Activated naive CD4-positive, alpha-beta T cell treated with anti-CD3 and anti-CD28 coated beads, Interleukin-2, amount 50 U/mL, for 16 hours (primary cell): Measurements from ENCODE around the gene HOXC11.

Experiments
- DNase-seq: peaks from one replicate; pipeline ENCODE4 v3.0.0-alpha.2; 2020

Gene HOXC11

DNA sequence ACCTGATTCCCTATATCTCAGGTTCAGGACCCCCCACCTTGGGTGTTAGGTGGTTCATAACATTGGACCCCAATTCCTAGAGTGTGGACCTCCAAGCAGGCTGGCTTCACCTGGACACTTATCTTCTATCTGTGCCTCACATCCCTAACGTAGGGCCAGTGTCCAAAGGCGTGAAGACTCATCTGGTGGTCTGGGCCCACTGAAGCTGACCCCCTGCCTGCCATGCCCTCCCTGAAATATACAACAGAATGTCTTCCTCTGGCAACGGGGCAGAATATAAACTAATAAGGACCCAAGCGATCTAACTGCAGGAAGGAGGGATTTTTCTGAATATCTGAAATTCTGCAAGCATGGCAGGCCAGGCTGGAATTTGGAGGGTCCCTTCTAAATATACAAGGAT lies 28.7 kb upstream of the HOXC11 start:
- DNase-seq, result no peak

GRCh38 chr12:53944907-53945847 lies 27.7 kb upstream of the HOXC11 start:
- DNase-seq, result no peak

DNA sequence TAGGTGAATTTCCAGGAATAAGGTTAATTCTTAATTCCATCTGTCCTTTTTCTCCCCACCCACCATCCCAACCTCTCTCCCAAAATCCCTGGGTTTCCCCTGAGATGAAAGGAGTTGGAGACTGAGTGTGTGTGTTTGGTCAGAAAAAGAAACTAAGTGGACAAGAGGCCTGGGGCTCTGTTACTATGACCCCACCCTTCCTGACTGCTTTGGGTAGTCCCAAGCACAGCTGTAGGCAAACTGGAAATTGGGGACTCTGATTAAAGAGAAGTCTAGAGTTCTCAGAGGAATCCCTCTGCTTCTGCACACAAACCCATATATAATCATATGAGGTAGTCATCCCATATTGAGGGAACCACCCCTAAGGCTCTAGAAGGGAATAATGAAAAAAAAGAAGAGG lies 25.2 kb upstream of the HOXC11 start:
- DNase-seq, result no peak

DNA sequence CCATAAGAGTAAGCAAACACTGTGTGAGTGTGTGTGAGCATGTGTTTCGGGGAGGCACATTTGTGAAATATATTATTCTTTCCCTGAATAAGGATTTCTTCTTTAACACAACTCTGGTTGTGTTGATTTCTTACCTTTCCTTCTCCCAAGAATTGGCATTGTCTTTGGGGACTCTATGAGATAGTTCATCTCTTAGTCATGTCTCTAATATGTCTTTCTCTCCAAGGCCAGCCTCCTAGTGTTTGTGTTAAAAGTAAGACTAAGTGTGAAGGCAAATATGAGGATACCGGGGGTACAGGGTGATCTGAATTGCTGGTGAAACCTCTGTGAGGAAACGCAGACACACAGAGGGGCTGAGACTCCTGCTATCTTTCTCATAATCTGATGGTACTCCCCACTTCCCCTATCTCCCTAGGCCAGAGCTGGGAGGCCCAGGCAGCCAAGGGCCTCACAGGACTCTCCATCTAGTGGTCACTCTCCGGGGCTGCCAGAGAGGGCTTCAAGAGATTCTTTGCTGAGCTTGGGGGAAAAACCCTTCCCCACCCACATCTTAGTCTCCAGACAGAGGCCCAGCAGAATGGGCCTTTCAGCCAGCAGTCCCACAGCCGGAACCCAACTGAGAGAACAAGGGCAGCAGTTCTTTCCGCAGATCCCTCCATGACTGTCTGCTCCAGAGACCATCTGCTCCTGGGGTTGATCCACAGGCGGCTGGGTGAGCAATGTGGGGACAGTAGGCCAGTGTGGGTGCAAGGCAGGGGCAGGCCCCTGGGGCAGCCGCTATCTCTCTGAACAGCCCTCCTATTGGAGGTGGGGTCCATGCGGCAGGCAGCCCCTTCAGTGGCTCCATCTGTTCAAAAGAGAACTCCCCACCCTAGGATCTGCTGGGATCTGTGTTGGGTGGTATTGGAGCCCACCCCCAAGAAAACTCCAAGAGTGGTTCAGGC lies 24.0 kb upstream of the HOXC11 start:
- DNase-seq, result no peak

DNA sequence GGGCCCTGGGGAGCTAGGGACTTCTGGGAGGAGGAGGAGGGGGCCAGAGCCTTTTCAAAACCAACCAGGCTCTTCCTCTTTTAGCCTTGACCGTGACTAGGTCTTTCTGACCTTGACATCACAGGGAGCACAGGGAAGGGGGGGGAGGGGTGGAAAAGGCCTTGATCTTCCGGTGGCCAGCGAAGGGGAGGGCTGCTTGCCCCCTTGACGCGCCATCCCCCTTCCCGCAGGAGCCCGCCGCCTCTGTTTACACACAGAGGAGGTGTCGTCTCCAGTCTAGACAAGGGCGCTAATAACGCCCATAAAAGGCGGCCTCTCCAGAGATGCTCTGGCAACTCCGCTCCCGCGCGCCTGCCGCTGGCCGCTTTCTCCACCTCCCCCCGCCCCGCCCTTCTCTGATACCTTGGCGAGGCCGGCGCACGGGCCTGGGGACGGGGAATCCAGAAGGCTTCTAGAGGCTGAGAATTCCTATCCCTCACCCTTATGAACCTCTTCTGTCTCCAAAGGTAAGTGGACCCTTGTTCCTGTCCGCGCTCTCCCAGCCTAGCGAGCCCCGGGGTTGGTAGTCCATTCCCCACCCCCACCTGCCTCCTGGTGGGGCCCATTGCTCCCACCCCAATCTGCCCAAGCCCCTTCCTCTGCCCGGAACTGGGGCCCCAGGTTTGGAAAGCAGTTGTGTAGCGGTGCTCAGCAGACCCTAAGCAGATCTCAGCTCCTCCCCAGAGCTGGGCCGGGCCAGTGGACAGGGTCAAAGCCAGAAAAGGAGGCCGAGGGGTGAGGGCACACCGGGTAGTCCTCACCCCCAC lies 23.1 kb upstream of the HOXC11 start:
- DNase-seq, result no peak

GRCh38 chr12:53950437-53950773 lies 22.5 kb upstream of the HOXC11 start:
- no peak for DNase-seq

DNA sequence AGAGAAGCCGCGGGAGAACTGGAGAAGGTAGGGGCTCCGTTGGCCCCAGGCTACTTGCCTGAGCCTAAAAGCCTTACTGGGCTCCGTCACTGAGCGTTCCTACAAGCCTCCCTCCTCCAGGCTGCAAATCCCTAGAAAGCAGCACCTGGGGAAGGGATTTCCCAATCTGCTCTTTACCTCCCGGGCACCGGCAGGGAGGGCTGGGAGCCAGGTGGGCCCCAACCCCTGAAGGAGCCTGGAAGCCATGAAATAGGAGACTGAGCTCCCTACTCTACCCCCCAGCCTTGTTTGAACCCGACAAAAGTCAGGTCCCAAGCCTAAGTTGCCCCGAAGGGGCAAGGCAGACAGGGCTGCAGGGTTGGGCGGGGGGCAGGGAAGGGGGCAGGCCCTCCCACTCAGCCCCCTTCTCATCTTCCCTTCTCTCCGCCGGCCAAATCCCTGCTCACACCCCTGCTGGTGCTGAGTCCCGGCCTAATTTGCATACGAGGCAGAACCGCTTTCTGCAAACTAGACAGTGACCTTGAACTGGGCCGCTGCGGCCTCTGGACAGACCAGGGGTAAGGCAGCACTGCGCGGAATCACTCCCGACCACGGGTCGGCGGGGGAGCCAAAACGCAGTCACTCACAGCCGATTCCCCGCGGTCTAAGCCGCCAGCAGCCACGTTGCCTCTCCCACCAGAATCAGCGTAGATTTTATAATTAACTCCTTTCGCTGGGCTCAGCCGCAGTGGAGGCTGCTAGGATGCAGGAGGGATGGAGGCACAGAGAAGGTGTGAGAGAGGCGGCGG lies 21.9 kb upstream of the HOXC11 start:
- DNase-seq, result no peak

- DNase-seq, result no peak
These were observed 21.2 kb upstream of the HOXC11 start for GRCh38 chr12:53951577-53952334.

DNA sequence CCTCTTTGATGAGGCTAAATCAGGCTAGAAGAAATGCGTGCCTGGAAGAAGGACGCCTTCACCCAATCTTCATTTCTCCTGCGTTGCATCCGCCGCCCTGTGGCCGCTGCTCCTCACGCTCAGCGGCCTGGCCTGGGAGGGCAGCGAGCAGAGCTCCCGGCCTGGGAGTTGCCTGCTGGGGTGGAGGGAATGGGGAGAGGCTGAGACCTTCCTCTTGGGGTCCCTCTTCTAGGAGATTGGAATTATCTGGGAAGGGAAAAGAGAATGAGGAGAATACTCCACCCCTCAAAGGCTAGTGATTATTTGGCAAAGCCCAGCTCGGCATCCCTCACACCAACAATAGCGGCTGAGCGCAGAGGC lies 20.6 kb upstream of the HOXC11 start:
- DNase-seq, result no peak

DNA sequence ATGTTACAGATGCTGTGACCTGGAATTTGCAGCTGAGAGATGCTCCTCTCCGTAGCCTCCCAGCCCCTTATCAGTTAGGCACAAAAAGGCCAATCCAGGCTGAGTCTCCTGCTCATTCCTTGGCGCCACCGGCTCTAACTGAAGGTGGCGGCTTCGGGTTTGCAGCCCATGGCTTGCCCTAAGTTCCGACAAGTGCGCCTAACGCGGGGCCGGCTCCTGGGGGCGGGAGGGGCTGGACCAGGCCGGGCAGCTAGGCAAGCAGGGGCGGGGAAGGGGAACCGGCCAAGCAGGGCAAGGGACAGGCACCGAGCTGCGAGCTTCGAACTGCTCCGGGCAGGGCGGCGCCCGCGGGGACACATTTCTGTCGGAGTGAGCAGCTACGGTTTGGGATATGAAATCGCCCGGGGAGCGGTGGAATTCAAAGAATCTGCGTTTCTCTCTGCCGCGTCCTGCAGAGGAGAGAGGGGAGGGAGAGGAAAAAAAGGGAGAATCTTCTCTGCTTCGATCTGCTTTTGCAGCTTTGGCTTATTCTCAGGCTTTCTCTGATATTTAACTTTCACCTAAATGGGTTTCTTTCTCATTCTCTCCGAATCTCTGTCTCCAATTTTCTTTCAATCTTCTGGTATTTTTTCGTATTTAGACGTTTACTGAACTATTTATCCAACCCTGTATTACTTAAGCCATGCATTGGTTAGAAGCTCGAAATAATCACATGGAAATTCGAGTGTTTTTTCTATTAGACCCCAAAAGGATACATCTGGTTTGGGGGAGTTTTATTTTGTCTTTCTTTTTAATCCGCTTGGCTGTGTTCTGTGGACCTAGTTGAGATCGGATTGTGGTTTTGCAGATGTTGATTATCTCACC lies 19.8 kb upstream of the HOXC11 start:
- no peak for DNase-seq

DNA sequence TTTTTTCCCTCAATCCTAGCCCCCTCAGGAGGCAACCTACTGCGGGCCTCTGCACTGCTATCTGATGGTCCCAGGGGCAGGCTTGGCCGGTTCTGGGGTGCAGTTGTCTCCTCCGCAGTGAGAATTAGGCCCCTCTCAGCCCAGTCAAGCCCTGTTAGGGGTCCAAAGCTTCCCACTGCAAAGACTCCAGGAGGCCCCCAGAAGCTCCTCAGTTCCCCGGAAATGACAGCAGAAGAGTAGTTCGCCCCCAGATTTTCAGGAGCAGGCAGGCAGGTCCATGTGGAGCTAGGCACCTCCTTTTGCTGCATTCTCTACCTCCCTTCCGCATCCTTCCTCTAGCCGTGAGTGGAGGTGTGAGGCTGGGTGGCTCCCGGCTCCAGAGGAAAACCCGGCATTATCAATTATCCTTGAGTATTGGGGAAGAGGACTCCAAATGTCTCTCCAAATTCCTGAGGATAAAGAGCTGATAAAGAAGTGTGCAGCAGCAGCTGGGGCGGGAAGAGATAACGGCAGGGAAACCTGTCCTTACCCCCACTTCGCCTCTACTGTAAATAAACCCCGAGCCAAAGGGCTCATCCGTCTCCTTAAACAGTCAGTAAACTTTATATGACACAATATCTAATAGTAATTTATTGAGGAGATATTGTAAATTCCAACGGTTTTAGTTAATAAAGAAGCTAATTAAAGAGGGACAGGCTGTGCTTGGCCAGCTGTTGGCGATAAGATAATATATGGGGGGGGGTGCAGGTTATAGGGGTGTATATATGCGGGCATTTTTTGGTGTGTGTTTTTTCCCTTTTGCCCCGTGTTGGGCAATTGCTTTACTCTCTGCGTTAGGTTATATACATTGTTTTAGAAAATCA lies 18.9 kb upstream of the HOXC11 start:
- no peak for DNase-seq

GRCh38 chr12:53954694-53955035 lies 18.3 kb upstream of the HOXC11 start, which contains the start of gene HOXC12:
TSS of gene HOXC12 (plus strand) at chr12:53954903. CDS start at chr12:53954930, 27 bp downstream.
- DNase-seq, result no peak

GRCh38 chr12:53955036-53955775 lies 17.7 kb upstream of the HOXC11 start:
- no peak for DNase-seq

DNA sequence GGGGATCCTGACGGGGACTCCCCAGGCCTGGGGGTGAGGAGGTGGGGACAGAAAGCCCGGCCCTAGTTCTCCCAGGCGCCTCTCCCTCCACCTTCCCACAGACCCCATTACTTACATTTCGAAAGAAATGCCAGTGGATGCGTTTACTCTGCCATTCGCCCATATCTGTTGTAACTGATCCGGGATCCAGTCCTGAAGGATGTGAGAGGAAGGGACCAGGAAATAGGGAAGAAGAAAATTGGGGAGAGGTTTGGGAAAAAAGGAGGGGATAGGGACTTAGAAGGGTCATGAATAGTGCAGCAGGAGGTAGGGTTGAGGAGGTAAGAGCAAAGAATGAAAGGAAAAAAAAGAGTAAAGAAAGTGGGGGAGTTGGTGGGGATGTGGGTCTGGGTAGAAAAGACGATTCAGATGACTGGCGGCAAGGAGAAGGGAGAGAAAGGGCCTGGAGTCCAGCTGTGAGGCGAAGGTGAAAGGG lies 17.1 kb upstream of the HOXC11 start:
- DNase-seq, result no peak

DNA sequence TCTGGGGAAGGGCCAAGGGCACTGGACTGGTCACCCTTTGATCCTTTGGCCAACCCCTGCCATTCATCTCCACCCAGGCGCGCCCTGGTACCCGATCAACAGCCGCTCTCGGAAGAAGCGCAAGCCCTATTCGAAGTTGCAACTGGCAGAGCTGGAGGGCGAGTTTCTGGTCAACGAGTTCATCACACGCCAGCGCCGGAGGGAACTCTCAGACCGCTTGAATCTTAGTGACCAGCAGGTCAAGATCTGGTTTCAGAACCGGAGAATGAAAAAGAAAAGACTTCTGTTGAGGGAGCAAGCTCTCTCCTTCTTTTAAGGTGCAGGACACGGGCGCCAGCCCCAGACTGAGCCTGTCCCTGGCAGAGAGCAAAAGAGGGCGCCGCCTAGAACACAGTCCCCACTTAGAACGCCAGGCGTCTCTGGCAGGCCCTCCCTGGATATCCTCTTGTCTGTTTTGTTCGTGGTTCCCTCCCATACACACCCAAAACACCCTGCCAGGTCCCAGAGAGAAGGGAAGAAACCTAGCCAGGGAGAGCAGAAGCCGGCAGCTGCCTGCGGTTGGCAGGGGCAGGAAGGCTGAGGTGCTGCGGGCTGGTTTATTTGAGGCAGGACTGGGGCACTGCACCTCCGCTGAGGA lies 16.6 kb upstream of the HOXC11 start:
- no peak for DNase-seq

DNA sequence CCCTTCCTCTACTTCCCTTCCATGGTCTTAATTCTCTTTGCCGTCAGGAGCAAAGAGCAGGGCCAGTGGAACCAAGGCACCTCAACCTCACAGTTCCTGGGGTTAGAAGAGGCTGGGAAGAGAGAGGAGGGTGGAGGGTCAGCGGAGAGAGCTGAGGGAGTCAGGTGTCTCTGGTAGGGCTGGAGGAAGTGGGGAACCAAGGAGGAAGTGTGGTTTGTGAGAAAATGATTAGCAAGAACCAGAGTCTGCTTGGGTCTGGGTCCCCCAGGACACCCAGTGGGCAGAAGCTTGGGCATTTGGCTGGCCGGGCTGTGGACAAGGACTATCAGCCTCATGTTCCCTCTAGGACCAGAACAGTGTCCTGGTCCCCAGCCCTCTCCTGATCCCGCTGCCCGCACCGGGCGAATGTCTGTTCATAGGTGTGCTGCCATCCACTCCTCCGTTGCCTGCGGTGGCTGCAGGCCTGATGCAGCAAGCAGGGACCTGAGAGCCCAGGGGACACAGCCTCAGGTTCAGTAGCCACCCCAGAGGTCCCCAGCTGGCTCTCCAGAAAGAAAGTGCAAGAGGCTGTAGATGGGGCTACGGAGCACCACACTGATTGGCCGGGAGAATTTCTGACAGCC lies 15.9 kb upstream of the HOXC11 start:
- DNase-seq, result no peak

DNA sequence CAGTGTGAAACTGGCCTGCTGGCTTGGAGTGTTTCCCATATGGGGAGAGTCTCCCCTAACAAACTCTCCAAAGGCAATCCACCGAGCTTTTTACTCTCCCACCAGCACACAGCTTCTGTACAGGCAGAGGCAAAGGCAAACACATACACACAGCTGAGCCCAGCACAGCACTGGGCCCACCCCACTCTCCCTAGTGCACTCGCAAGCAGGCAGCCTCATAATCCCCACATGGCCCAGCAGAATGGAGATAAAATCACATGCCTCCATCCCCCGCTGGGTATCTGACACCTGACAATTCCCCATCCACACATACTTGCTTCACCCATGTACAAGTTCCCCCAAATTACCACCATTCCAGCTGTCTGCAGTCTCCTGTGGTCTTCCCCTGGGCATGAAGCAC lies 14.8 kb upstream of the HOXC11 start:
- no peak for DNase-seq

DNA sequence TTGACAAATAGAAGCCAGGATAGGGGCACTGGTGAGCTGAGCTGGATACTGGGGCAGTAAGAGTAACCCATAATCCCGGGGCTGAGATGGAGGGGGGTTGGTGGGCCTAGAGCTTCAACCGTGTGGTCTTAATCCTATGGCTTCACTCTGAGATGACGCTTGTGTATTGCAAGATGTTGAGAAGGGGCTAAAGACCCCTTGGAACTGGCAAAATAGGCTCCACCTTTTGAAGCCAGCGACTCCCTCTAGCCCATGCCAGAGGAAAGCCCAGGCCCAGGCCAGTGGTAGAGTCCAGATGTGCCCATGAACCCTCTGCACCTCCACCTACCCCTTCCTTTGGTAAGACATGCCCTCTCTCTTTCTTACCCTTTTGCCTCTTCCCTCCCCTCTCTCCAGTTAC lies 13.6 kb upstream of the HOXC11 start:
- DNase-seq, result no peak
